ENCODE data around the gene VWF. TPM values are rescaled to one million over a fixed set of nuclear protein-coding genes. Genes with fewer than 3 reads are reported as not detected.

Gene VWF
- total and polyA plus RNA-seq, 2 donors (not counting 1 experiment from before 2014, with no cell fraction given): not detected

GRCh38 chr12:6118891-6119568 is 5.4 kb downstream of the VWF start:
- Histone ChIP-seq H3K79me2 (ENCODE audit: control insufficient read depth, insufficient read depth, low read length) (no peaks in the 10 kb centered on the region), H3K4me1 (ENCODE audit: control insufficient read depth in 2 of 2, insufficient read depth in 2 of 2, low read length in 2 of 2) (no peaks in the 10 kb centered on the region), H3K27ac (ENCODE audit: low read length in 2 of 2) (no peak overlapping the region), H3K4me2 (replicated peaks; ENCODE audit: low read depth, low read length, poor library complexity, severe bottlenecking) (no peak overlapping the region), H3K9me3 (ENCODE audit: control extremely low read depth in 1 of 3, control insufficient read depth in 2 of 3, insufficient read depth in 1 of 3, low read length in 2 of 3) (peaks cover 0 to 2% (median 0%) of the 10 kb centered on the region in 3 donors), H3K36me3 (replicated peaks in 1 of 2; ENCODE audit: control extremely low read depth in 1 of 2, control insufficient read depth in 1 of 2, extremely low read depth in 1 of 2, insufficient read depth in 2 of 2, low read length in 1 of 2) (no peaks in the 10 kb centered on the region), H3K27me3 (replicated peaks in 1 of 4; ENCODE audit: control extremely low read depth in 1 of 4, control insufficient read depth in 3 of 4, insufficient read depth in 4 of 4, low read length in 3 of 4) (peaks cover 0 to 7% (median 0%) of the 10 kb centered on the region in 4 experiments), H3K9ac (ENCODE audit: low read length) (no peak overlapping the region), H4K20me1 (ENCODE audit: control insufficient read depth, insufficient read depth, low read length, poor library complexity, severe bottlenecking) (no peaks in the 10 kb centered on the region), H3K4me3 (ENCODE audit: control extremely low read depth in 1 of 5, extremely low read depth in 1 of 5, insufficient read depth in 1 of 5, low read depth in 2 of 5, low read length in 4 of 5) (no peak overlapping the region), H2AFZ (ENCODE audit: insufficient read depth, low read depth, low read length, poor library complexity, severe bottlenecking) (no peak overlapping the region)
- 74% methylated on average over 9 of the region's 9 CpGs for WGBS (ENCODE audit: insufficient coverage)
- Mint-ChIP-seq H3K27me3 (peaks cover 32% of the 10 kb centered on the region), H3K27ac (no peak overlapping the region), H3K4me3 (no peak overlapping the region), H3K9me3 (ENCODE audit: insufficient read depth) (no peaks in the 10 kb centered on the region), H3K4me1 (no peaks in the 10 kb centered on the region)
- ATAC-seq (ENCODE audit: low read depth): no peak
- TF ChIP-seq, protein P1, sequence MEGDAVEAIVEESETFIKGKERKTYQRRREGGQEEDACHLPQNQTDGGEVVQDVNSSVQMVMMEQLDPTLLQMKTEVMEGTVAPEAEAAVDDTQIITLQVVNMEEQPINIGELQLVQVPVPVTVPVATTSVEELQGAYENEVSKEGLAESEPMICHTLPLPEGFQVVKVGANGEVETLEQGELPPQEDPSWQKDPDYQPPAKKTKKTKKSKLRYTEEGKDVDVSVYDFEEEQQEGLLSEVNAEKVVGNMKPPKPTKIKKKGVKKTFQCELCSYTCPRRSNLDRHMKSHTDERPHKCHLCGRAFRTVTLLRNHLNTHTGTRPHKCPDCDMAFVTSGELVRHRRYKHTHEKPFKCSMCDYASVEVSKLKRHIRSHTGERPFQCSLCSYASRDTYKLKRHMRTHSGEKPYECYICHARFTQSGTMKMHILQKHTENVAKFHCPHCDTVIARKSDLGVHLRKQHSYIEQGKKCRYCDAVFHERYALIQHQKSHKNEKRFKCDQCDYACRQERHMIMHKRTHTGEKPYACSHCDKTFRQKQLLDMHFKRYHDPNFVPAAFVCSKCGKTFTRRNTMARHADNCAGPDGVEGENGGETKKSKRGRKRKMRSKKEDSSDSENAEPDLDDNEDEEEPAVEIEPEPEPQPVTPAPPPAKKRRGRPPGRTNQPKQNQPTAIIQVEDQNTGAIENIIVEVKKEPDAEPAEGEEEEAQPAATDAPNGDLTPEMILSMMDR (IDR thresholded peaks at IDR 0.05): no peak
- no peak for TF ChIP-seq EZH2 (IDR thresholded peaks at IDR 0.05; ENCODE audit: borderline replicate concordance, insufficient read depth, low read depth, low read length, poor library complexity, severe bottlenecking)
- POLR2A ChIA-PET: no interaction called here
- CTCF ChIA-PET: no interaction called here
- intact Hi-C loops (cut with micrococcal nuclease): no loop called here
- DNase-seq: no peak

DNA sequence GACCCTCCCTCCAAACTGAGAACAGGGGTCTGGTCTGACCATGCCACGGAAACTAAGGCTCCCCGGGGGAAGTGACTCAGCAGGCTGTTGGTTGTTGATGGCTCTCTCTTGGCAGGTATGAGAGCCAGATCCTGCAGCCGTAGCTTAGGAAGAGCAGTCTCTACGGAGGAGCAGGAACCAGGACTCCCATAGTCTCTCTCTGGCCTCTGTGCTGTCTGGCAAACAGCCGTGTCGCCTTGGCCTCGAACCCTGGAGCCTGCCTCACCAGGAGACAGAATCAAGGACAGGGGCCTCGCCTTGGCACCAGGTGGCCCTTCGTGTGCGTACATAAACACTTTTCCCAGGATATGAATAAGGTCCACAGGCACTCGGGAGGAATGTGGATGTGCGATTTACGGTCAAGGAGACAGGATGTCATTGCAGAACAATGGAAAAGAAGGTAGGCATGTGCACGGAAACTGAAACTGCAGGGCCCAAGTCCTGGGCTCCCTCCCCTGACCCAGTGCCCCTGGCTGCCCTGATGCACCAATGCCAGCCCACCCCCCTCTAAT is 7.9 kb downstream of the VWF start:
- POLR2A ChIA-PET: no interaction called here
- CTCF ChIA-PET: no interaction called here
- no peak overlapping the region for H3K27ac ChIP-seq (ENCODE audit: low read length in 2 of 2)
- H3K27me3 ChIP-seq (replicated peaks in 1 of 4; ENCODE audit: control extremely low read depth in 1 of 4, control insufficient read depth in 3 of 4, insufficient read depth in 4 of 4, low read length in 3 of 4): peaks cover 0 to 7% (median 0%) of the 10 kb centered on the region in 4 experiments
- no peaks in the 10 kb centered on the region for H3K9me3 Mint-ChIP-seq (ENCODE audit: insufficient read depth)
- TF ChIP-seq, protein P1 (IDR thresholded peaks at IDR 0.05): no peak
- TF ChIP-seq EZH2 (IDR thresholded peaks at IDR 0.05; ENCODE audit: borderline replicate concordance, insufficient read depth, low read depth, low read length, poor library complexity, severe bottlenecking): no peak
- no peaks in the 10 kb centered on the region for H3K79me2 ChIP-seq (ENCODE audit: control insufficient read depth, insufficient read depth, low read length)
- H3K27me3 Mint-ChIP-seq: peaks cover 25% of the 10 kb centered on the region
- WGBS (ENCODE audit: insufficient coverage): 51% methylated on average over 14 of the region's 14 CpGs
- H3K9ac ChIP-seq (ENCODE audit: low read length): no peak overlapping the region
- H3K4me2 ChIP-seq (replicated peaks; ENCODE audit: low read depth, low read length, poor library complexity, severe bottlenecking): no peak overlapping the region
- H3K4me1 ChIP-seq (ENCODE audit: control insufficient read depth in 2 of 2, insufficient read depth in 2 of 2, low read length in 2 of 2): no peaks in the 10 kb centered on the region
- H3K4me3 Mint-ChIP-seq: no peak overlapping the region
- no peak overlapping the region for H3K27ac Mint-ChIP-seq
- no peak for ATAC-seq (ENCODE audit: low read depth)
- no peak overlapping the region for H2AFZ ChIP-seq (ENCODE audit: insufficient read depth, low read depth, low read length, poor library complexity, severe bottlenecking)
- no peaks in the 10 kb centered on the region for H3K4me1 Mint-ChIP-seq
- DNase-seq: no peak
- H3K9me3 ChIP-seq (ENCODE audit: control extremely low read depth in 1 of 3, control insufficient read depth in 2 of 3, insufficient read depth in 1 of 3, low read length in 2 of 3): peaks cover 0 to 5% (median 0%) of the 10 kb centered on the region in 3 donors
- H4K20me1 ChIP-seq (ENCODE audit: control insufficient read depth, insufficient read depth, low read length, poor library complexity, severe bottlenecking): no peaks in the 10 kb centered on the region
- H3K4me3 ChIP-seq (ENCODE audit: control extremely low read depth in 1 of 5, extremely low read depth in 1 of 5, insufficient read depth in 1 of 5, low read depth in 2 of 5, low read length in 4 of 5): no peak overlapping the region
- H3K36me3 ChIP-seq (replicated peaks in 1 of 2; ENCODE audit: control extremely low read depth in 1 of 2, control insufficient read depth in 1 of 2, extremely low read depth in 1 of 2, insufficient read depth in 2 of 2, low read length in 1 of 2): no peaks in the 10 kb centered on the region
- intact Hi-C loops (cut with micrococcal nuclease): no loop called here
